H1 (cell line): ENCODE results near the gene CENPO. TPM values are rescaled to one million over a fixed set of nuclear protein-coding genes. Genes with fewer than 3 reads are reported as not detected.

Experiments used
- ASH2L ChIP-seq: fragments of 200-600, 300-600 bp; sonication (generic); IDR thresholded peaks from one replicate; pipeline ENCODE4 v1.7.1; 2017; ENCODE audit warnings: low read length
- EGR1 ChIP-seq: IDR thresholded peaks from 2 replicates; pipeline ENCODE4 v1.6.1; 2011; ENCODE audit warnings: low read depth, low read length, borderline replicate concordance
- HDAC6 ChIP-seq: IDR thresholded peaks from one replicate; pipeline ENCODE4 v1.7.1; 2012; ENCODE audit warnings: low read depth, mild to moderate bottlenecking, inconsistent platforms, low read length, moderate library complexity
- KDM4A ChIP-seq: IDR thresholded peaks from one replicate; pipeline ENCODE4 v1.7.1; 2012; ENCODE audit warnings: low read depth, mild to moderate bottlenecking, moderate library complexity, low read length, inconsistent platforms; ENCODE audit not compliant: severe bottlenecking
- MAFK ChIP-seq: IDR thresholded peaks from 2 replicates; pipeline ENCODE4 v1.6.1; 2012; ENCODE audit warnings: low read depth, mild to moderate bottlenecking, improper control_type of control experiment, low read length
- NRF1 ChIP-seq: IDR thresholded peaks from 2 replicates; pipeline ENCODE4 v1.6.1; 2011; ENCODE audit warnings: mild to moderate bottlenecking, low read depth, low read length, improper control_type of control experiment
- RNF2 ChIP-seq: fragments of 200-900, 300-1000 bp; sonication (generic); IDR thresholded peaks from 2 replicates; pipeline ENCODE4 v1.7.1; 2016; ENCODE audit warnings: borderline replicate concordance, low read depth, mild to moderate bottlenecking, antibody characterized with exemption, low read length; ENCODE audit not compliant: poor library complexity, severe bottlenecking; ENCODE audit errors: missing control alignments
- RXRA ChIP-seq: IDR thresholded peaks from 2 replicates; pipeline ENCODE4 v1.6.1; 2011; ENCODE audit warnings: low read depth, mild to moderate bottlenecking, low read length, moderate library complexity; ENCODE audit not compliant: insufficient read depth
- SAP30 ChIP-seq: fragments of 300-600 bp; sonication (generic); IDR thresholded peaks from 2 replicates; pipeline ENCODE4 v1.7.1; 2012; ENCODE audit warnings: low read length, moderate library complexity, mild to moderate bottlenecking, inconsistent platforms; ENCODE audit not compliant: insufficient read depth, insufficient replicate concordance
- polyA plus RNA-seq, 7 experiments: library from polyadenylated mRNA; depleted of rRNA in 3 of 7; stranded (reverse) in 5 of 7; unstranded in 2 of 7; fragments of >200 nt in 5 of 7; fragments of 200-250 nt in 2 of 7; gene quantifications; 1 replicate in 5 of 7; 2 replicates in 1 of 7; 4 replicates in 1 of 7; pipeline versions ENCODE4 v1.2.1 to v1.2.3, GENCODE V29; 2011 to 2013; ENCODE audit warnings: missing spikeins in 2 of 7, mixed read lengths in 2 of 7
- total RNA-seq: library from RNA; stranded (reverse); fragmentation: NEBNext Ultra II Directional; extraction: Animal tissue kit (Norgen Biotek cat#: 25700); gene quantifications from 2 replicates; pipeline ENCODE4 v1.2.1, GENCODE V29; 2021
- TF ChIP-seq, protein P1 (sequence below): fragments of 300-600 bp; sonication (generic); IDR thresholded peaks from 2 replicates; pipeline ENCODE4 v1.7.1; 2012; ENCODE audit warnings: low read length, moderate library complexity, mild to moderate bottlenecking, inconsistent platforms; ENCODE audit not compliant: insufficient replicate concordance

Gene CENPO
- total and polyA plus RNA-seq, 2 of the 8 experiments (the other 6 are each of a cell fraction or from before 2014, with no cell fraction given): 34.4 to 46.3 TPM

DNA sequence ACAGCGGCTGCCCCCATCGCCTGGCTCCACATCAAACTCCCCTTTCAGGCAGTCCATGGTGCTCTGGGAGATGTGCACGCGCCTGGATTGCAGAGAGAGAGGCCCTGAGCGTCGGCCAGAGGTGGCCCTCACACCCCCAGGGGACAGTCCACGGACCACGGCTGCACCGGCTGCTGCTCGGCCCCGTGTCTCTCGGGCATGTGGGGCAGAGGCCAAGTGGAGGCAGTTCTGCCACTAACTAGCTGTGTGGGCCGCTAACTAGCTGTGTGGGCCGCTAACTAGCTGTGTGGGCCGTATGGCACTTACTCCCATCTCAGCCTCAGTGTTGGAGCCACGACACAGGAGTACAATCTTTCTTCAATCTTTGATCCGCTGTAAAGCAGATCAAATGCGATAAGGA is 45.3 kb downstream of the CENPO start (continued):
- TF ChIP-seq, protein P1, sequence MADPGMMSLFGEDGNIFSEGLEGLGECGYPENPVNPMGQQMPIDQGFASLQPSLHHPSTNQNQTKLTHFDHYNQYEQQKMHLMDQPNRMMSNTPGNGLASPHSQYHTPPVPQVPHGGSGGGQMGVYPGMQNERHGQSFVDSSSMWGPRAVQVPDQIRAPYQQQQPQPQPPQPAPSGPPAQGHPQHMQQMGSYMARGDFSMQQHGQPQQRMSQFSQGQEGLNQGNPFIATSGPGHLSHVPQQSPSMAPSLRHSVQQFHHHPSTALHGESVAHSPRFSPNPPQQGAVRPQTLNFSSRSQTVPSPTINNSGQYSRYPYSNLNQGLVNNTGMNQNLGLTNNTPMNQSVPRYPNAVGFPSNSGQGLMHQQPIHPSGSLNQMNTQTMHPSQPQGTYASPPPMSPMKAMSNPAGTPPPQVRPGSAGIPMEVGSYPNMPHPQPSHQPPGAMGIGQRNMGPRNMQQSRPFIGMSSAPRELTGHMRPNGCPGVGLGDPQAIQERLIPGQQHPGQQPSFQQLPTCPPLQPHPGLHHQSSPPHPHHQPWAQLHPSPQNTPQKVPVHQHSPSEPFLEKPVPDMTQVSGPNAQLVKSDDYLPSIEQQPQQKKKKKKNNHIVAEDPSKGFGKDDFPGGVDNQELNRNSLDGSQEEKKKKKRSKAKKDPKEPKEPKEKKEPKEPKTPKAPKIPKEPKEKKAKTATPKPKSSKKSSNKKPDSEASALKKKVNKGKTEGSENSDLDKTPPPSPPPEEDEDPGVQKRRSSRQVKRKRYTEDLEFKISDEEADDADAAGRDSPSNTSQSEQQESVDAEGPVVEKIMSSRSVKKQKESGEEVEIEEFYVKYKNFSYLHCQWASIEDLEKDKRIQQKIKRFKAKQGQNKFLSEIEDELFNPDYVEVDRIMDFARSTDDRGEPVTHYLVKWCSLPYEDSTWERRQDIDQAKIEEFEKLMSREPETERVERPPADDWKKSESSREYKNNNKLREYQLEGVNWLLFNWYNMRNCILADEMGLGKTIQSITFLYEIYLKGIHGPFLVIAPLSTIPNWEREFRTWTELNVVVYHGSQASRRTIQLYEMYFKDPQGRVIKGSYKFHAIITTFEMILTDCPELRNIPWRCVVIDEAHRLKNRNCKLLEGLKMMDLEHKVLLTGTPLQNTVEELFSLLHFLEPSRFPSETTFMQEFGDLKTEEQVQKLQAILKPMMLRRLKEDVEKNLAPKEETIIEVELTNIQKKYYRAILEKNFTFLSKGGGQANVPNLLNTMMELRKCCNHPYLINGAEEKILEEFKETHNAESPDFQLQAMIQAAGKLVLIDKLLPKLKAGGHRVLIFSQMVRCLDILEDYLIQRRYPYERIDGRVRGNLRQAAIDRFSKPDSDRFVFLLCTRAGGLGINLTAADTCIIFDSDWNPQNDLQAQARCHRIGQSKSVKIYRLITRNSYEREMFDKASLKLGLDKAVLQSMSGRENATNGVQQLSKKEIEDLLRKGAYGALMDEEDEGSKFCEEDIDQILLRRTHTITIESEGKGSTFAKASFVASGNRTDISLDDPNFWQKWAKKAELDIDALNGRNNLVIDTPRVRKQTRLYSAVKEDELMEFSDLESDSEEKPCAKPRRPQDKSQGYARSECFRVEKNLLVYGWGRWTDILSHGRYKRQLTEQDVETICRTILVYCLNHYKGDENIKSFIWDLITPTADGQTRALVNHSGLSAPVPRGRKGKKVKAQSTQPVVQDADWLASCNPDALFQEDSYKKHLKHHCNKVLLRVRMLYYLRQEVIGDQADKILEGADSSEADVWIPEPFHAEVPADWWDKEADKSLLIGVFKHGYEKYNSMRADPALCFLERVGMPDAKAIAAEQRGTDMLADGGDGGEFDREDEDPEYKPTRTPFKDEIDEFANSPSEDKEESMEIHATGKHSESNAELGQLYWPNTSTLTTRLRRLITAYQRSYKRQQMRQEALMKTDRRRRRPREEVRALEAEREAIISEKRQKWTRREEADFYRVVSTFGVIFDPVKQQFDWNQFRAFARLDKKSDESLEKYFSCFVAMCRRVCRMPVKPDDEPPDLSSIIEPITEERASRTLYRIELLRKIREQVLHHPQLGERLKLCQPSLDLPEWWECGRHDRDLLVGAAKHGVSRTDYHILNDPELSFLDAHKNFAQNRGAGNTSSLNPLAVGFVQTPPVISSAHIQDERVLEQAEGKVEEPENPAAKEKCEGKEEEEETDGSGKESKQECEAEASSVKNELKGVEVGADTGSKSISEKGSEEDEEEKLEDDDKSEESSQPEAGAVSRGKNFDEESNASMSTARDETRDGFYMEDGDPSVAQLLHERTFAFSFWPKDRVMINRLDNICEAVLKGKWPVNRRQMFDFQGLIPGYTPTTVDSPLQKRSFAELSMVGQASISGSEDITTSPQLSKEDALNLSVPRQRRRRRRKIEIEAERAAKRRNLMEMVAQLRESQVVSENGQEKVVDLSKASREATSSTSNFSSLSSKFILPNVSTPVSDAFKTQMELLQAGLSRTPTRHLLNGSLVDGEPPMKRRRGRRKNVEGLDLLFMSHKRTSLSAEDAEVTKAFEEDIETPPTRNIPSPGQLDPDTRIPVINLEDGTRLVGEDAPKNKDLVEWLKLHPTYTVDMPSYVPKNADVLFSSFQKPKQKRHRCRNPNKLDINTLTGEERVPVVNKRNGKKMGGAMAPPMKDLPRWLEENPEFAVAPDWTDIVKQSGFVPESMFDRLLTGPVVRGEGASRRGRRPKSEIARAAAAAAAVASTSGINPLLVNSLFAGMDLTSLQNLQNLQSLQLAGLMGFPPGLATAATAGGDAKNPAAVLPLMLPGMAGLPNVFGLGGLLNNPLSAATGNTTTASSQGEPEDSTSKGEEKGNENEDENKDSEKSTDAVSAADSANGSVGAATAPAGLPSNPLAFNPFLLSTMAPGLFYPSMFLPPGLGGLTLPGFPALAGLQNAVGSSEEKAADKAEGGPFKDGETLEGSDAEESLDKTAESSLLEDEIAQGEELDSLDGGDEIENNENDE: no peak
- TF ChIP-seq ASH2L (no peak), MAFK (no peak), RNF2 (no peak), SAP30 (no peak), RXRA (no peak), HDAC6 (no peak), KDM4A (no peak), NRF1 (no peak), EGR1 (no peak)
